ENCODE results near the gene PTPRB. TPM values are rescaled to one million over a fixed set of nuclear protein-coding genes. Genes with fewer than 3 reads are reported as not detected.

The PTPRB gene
- total and polyA plus RNA-seq, 2 donors (not counting 3 experiments of a cell fraction or from before 2014, with no cell fraction given), result 64.1 to 151 TPM

DNA sequence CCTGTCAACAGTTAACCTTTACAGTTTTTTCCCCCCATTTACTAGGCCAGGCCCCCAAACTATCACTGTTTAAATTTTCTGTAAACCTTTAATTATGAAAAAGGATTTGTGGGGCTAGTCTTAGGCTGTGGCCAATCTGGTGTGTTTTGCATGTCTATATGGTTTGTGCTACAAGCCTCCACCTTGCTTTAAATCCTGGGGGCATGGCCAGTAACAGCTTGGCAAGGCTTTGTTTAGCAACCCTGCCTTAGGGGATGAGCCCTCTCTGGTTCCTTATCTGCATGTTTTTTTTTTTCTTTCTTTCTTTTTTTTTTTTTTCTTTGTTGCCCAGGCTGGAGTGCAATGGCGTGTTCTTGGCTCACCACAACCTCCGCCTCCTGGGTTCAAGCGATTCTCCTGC, 168.5 kb downstream of the PTPRB start:
- POLR2A ChIA-PET, result no interaction called here
- CTCF ChIA-PET, result no interaction called here
- dilution Hi-C loops (cut with MboI; ENCODE audit: extremely low pct_ligation_motif_present, low sequenced_read_pairs), result no loop called here
- Histone ChIP-seq H2AFZ (ENCODE audit: low read depth, low read length) (no peak overlapping the region), H3K9me1 (replicated peaks; ENCODE audit: control insufficient read depth, extremely low read depth, insufficient read depth, low read length) (no peaks in the 10 kb centered on the region), H3K36me3 (ENCODE audit: control insufficient read depth in 2 of 2, extremely low read depth in 1 of 2, insufficient read depth in 2 of 2, low read length in 2 of 2) (no peaks in the 10 kb centered on the region), H4K20me1 (replicated peaks; ENCODE audit: control insufficient read depth, extremely low read depth, insufficient read depth, low read length) (no peaks in the 10 kb centered on the region), H3K9ac (replicated peaks; ENCODE audit: extremely low read depth, insufficient read depth, low read length) (no peak overlapping the region), H3K27me3 (ENCODE audit: control insufficient read depth in 2 of 2, insufficient read depth in 2 of 2, low read length in 2 of 2) (peaks cover 0 to 1% of the 10 kb centered on the region in 2 experiments), H3K79me2 (ENCODE audit: control insufficient read depth, insufficient read depth, low read length) (no peaks in the 10 kb centered on the region), H3K4me1 (ENCODE audit: control insufficient read depth, extremely low read depth, insufficient read depth, low read length) (no peaks in the 10 kb centered on the region), H3K9me3 (replicated peaks; ENCODE audit: control insufficient read depth, insufficient read depth, low read length) (no peaks in the 10 kb centered on the region), H3K4me2 (ENCODE audit: insufficient read depth, low read length) (no peak overlapping the region), H3K27ac (ENCODE audit: insufficient read depth, low read depth, low read length) (no peak overlapping the region), H3K4me3 (replicated peaks in 1 of 3; ENCODE audit: insufficient read depth in 1 of 3, low read depth in 1 of 3, low read length in 3 of 3) (no peak overlapping the region)
- FAIRE-seq (no peak), DNase-seq (ENCODE audit: low read depth, low spot score) (no peak)
- intact Hi-C loops (cut with micrococcal nuclease), result no loop called here
- BruUV-seq (replicated peaks), result no TSS peak
- TF ChIP-seq MYC (IDR thresholded peaks at IDR 0.05; ENCODE audit: low read depth, low read length) (no peak), POLR2AphosphoS5 (IDR thresholded peaks at IDR 0.05; ENCODE audit: insufficient read depth, low read depth, low read length) (no peak), CTCF (IDR thresholded peaks at IDR 0.05; ENCODE audit: extremely low read depth in 1 of 2, insufficient read depth in 1 of 2, low read depth in 1 of 2, low read length in 2 of 2) (no peak), EZH2 (IDR thresholded peaks at IDR 0.05; ENCODE audit: borderline replicate concordance, low read depth, low read length, severe bottlenecking) (no peak), FOS (IDR thresholded peaks at IDR 0.05; ENCODE audit: borderline replicate concordance, insufficient read depth, low read length) (no peak), JUN (IDR thresholded peaks at IDR 0.05; ENCODE audit: borderline replicate concordance, insufficient read depth, insufficient read length, low read depth) (no peak), GATA2 (IDR thresholded peaks at IDR 0.05; ENCODE audit: insufficient read depth, insufficient read length, low read depth, low read length) (no peak), POLR2A (IDR thresholded peaks at IDR 0.05; ENCODE audit: low read depth, low read length) (no peak)
- TF ChIP-seq, protein P1, sequence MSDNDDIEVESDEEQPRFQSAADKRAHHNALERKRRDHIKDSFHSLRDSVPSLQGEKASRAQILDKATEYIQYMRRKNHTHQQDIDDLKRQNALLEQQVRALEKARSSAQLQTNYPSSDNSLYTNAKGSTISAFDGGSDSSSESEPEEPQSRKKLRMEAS (IDR thresholded peaks at IDR 0.05; ENCODE audit: insufficient read depth, insufficient read length), result no peak
